Right lobe of liver (tissue), 4 donors: ENCODE measurements around the gene CHST3.

Experiments used
- CTCF ChIP-seq, 4 donors: fragments of 200-600 bp in 3 of 4; fragments of 450-650 bp in 1 of 4; IDR thresholded peaks; one replicate each; pipeline versions ENCODE4 v1.5.1 to v1.8.0; 2016 to 2022; ENCODE audit warnings: antibody characterized with exemption in 4 of 4, mild to moderate bottlenecking in 2 of 4
- POLR2A ChIP-seq: fragments of 450-650 bp; IDR thresholded peaks from one replicate; pipeline ENCODE4 v1.6.1; 2017; ENCODE audit warnings: antibody characterized with exemption, mild to moderate bottlenecking
- donor health status: DM: no; HTN: no; CAD: no.
- donor health status: DM: no; HTN: no; CAD: no.
- donor health status: DM: no; HTN: yes; CAD: no.

- TF ChIP-seq CTCF (IDR thresholded peaks at IDR 0.05) (no peak), POLR2A (no peak)
Measured at GRCh38 chr10:72011976-72012512, 47.8 kb downstream of the CHST3 start.
